Measurements from ENCODE around the gene MIGA2.

DNA sequence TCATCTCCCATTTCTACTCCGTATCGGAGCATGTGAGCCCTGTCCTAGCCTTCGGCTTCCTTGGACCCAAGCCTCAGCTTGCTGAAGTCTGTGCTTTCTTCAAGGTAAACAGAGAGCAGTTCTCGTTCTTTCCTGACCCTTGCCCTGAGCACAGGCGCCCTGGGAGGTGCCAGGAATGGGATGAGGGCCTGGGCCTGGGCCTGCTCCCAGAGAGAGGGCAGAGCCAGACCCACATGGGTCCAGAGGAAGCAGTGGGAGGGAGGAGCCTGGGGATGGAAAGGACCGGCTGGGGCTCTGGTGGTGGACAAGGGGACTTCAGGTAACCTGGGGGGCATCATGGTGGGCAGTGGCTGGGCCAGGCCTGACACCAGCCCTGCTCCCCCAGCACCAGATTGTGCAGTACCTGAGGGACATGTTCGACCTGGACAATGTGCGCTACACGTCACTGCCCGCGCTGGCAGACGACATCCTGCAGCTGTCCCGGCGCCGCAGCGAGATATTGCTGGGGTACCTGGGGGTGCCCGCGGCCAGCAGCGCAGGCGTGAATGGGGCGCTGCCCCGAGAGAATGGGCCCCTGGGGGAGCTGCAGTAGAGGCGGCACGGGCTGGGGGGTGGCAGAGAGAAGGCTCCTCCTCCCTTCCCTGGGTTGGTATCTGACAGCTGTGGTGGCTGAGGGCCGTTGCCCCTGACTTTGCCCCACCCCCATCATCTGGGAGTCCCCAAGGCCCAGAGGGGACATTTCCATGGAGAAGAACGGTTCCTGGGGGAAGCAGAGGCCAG lies 33.6 kb downstream of the MIGA2 start:
- TF ChIP-seq, protein P1, sequence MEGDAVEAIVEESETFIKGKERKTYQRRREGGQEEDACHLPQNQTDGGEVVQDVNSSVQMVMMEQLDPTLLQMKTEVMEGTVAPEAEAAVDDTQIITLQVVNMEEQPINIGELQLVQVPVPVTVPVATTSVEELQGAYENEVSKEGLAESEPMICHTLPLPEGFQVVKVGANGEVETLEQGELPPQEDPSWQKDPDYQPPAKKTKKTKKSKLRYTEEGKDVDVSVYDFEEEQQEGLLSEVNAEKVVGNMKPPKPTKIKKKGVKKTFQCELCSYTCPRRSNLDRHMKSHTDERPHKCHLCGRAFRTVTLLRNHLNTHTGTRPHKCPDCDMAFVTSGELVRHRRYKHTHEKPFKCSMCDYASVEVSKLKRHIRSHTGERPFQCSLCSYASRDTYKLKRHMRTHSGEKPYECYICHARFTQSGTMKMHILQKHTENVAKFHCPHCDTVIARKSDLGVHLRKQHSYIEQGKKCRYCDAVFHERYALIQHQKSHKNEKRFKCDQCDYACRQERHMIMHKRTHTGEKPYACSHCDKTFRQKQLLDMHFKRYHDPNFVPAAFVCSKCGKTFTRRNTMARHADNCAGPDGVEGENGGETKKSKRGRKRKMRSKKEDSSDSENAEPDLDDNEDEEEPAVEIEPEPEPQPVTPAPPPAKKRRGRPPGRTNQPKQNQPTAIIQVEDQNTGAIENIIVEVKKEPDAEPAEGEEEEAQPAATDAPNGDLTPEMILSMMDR (IDR thresholded peaks at IDR 0.05; ENCODE audit: insufficient read depth, low read depth, low read length): no peak
- TF ChIP-seq EZH2 (IDR thresholded peaks at IDR 0.05; ENCODE audit: insufficient read depth, low read length): no peak

All from astrocyte (in vitro differentiated cells and primary cell).